SK-N-SH (cell line): ENCODE results near the gene GSC2. TPM values are rescaled to one million over a fixed set of nuclear protein-coding genes. Genes with fewer than 3 reads are reported as not detected.

ENCODE experiments used
- CTCF ChIA-PET: fragments of 300-600, 350-600 bp; formaldehyde crosslinking; extraction: SDS; loops from one replicate; lab custom pipeline; 2021; lab: Yijun Ruan, JAX
- POLR2A ChIA-PET: fragments of 350-600 bp; sonication (Branson Sonifier 250); formaldehyde crosslinking; extraction: SDS; loops from one replicate; lab custom pipeline; 2020; ENCODE audit warnings: antibody characterized with exemption, inconsistent platforms; lab: Yijun Ruan, JAX
- DNase-seq: peaks from one replicate; pipeline ENCODE4 v3.0.0; 2012
- H2AFZ ChIP-seq: fragments of 200-600 bp; sonication (generic); 2 replicates; pipeline ENCODE4 v1.8.1; 2016; ENCODE audit warnings: antibody characterized with exemption, mild to moderate bottlenecking, low read depth
- H3F3A ChIP-seq: fragments of 200-600 bp; sonication (generic); replicated peaks from 2 replicates; pipeline ENCODE3; 2016; ENCODE audit warnings: antibody characterized with exemption, mild to moderate bottlenecking; ENCODE audit not compliant: insufficient read depth
- H3K27ac ChIP-seq, 2 experiments: fragments of 200-500 bp in 1 of 2; fragments of 200-600 bp in 1 of 2; sonication (Bioruptor generic) in 1 of 2; sonication (generic), shearing (Covaris generic) in 1 of 2; 2 replicates each; pipeline versions ENCODE4 v1.5.1 to v1.6.1; 2014 to 2016; ENCODE audit warnings: low read depth in 2 of 2, inconsistent platforms in 1 of 2, low read length in 1 of 2, mild to moderate bottlenecking in 1 of 2, mixed read lengths in 1 of 2
- H3K27me3 ChIP-seq: fragments of 200-600 bp; sonication (generic), shearing (Covaris generic); 2 replicates; pipeline ENCODE4 v1.6.1; 2016; ENCODE audit warnings: mixed run types; ENCODE audit not compliant: insufficient read depth
- H3K36me3 ChIP-seq, 2 experiments: fragments of 200-500 bp in 1 of 2; fragments of 200-600 bp in 1 of 2; sonication (Bioruptor generic) in 1 of 2; sonication (generic) in 1 of 2; replicated peaks in 1 of 2; 2 replicates each; pipeline versions ENCODE3 to v1.5.1; 2014 to 2016; ENCODE audit warnings: low read length in 1 of 2, mild to moderate bottlenecking in 1 of 2; ENCODE audit not compliant: insufficient read depth in 2 of 2, control insufficient read depth in 1 of 2
- H3K4me1 ChIP-seq, 2 experiments: fragments of 200-500 bp in 1 of 2; fragments of 200-600 bp in 1 of 2; sonication (Bioruptor generic) in 1 of 2; sonication (generic), shearing (Covaris generic) in 1 of 2; 2 replicates each; pipeline versions ENCODE4 v1.5.1 to v1.6.1; 2014 to 2016; ENCODE audit warnings: low read depth in 1 of 2, low read length in 1 of 2, mixed run types in 1 of 2; ENCODE audit not compliant: insufficient read depth in 2 of 2, control insufficient read depth in 1 of 2
- H3K4me2 ChIP-seq: fragments of 200-600 bp; sonication (generic), shearing (Covaris generic); 2 replicates; pipeline ENCODE4 v1.6.1; 2017; ENCODE audit warnings: mixed run types
- H3K4me3 ChIP-seq, 2 experiments: fragments of 200-500 bp in 1 of 2; fragments of 200-600 bp in 1 of 2; sonication (Bioruptor generic) in 1 of 2; sonication (generic), shearing (Covaris generic) in 1 of 2; 2 replicates each; pipeline versions ENCODE4 v1.5.1 to v1.8.1; 2014 to 2016; ENCODE audit warnings: low read depth in 2 of 2, inconsistent platforms in 1 of 2, low read length in 1 of 2, mild to moderate bottlenecking in 1 of 2, mixed read lengths in 1 of 2, moderate library complexity in 1 of 2
- H3K79me2 ChIP-seq: fragments of 200-600 bp; sonication (generic); 2 replicates; pipeline ENCODE4 v1.8.1; 2017; ENCODE audit warnings: mild to moderate bottlenecking; ENCODE audit not compliant: insufficient read depth
- H3K9ac ChIP-seq: fragments of 200-600 bp; sonication (generic); 2 replicates; pipeline ENCODE4 v1.6.1; 2017; ENCODE audit warnings: mixed run types
- H3K9me2 ChIP-seq: fragments of 200-600 bp; sonication (generic); 2 replicates; pipeline ENCODE4 v1.6.1; 2017; ENCODE audit warnings: mixed run types
- H3K9me3 ChIP-seq: fragments of 200-600 bp; sonication (generic); 2 replicates; pipeline ENCODE4 v1.6.1; 2017; ENCODE audit warnings: mixed run types, mild to moderate bottlenecking, moderate library complexity
- H4K20me1 ChIP-seq: fragments of 200-600 bp; sonication (generic); 2 replicates; pipeline ENCODE4 v1.6.1; 2017; ENCODE audit warnings: mild to moderate bottlenecking, mixed run types; ENCODE audit not compliant: insufficient read depth
- EP300 ChIP-seq, 2 experiments: IDR thresholded peaks; 2 replicates each; pipeline versions ENCODE4 v1.4.0 to v1.6.1; 2012; ENCODE audit warnings: borderline replicate concordance in 1 of 2, low read depth in 1 of 2, low read length in 1 of 2
- EZH2phosphoT487 ChIP-seq: fragments of 200-600 bp; sonication (generic); IDR thresholded peaks from 2 replicates; pipeline ENCODE4 v1.6.1; 2017; ENCODE audit warnings: low read depth, mixed run types, mild to moderate bottlenecking, antibody characterized with exemption, moderate library complexity, borderline replicate concordance
- FOSL2 ChIP-seq: IDR thresholded peaks from 2 replicates; pipeline ENCODE4 v1.4.0; 2012; ENCODE audit warnings: low read depth, mild to moderate bottlenecking, moderate library complexity, borderline replicate concordance
- FOXJ3 ChIP-seq: sonication (generic); formaldehyde crosslinking; IDR thresholded peaks from 2 replicates; pipeline ENCODE4 v1.5.1; 2020; ENCODE audit warnings: mild to moderate bottlenecking, missing genetic modification reagents
- FOXM1 ChIP-seq: IDR thresholded peaks from 2 replicates; pipeline ENCODE4 v1.4.0; 2012; ENCODE audit warnings: low read depth, mild to moderate bottlenecking
- GATA2 ChIP-seq: sonication (generic); formaldehyde crosslinking; IDR thresholded peaks from 2 replicates; pipeline ENCODE4 v1.5.0; 2020; ENCODE audit warnings: mild to moderate bottlenecking, missing genetic modification reagents
- MAX ChIP-seq: IDR thresholded peaks from 2 replicates; pipeline ENCODE4 v1.4.0; 2012; ENCODE audit warnings: low read depth
- MXI1 ChIP-seq: IDR thresholded peaks from 2 replicates; pipeline ENCODE4 v1.6.1; 2012; ENCODE audit warnings: mild to moderate bottlenecking, low read depth, low read length, improper control_type of control experiment
- PBX3 ChIP-seq: IDR thresholded peaks from 2 replicates; pipeline ENCODE4; 2012
- POLR2AphosphoS5 ChIP-seq: IDR thresholded peaks from 2 replicates; pipeline ENCODE4 v1.6.1; 2012; ENCODE audit warnings: low read depth, low read length
- RAD21 ChIP-seq: IDR thresholded peaks from 2 replicates; pipeline ENCODE4 v1.6.1; 2012; ENCODE audit warnings: mild to moderate bottlenecking, low read length
- RCOR1 ChIP-seq: fragments of 150-350 bp; IDR thresholded peaks from 2 replicates; pipeline ENCODE4 v1.6.1; 2017; ENCODE audit warnings: antibody characterized with exemption, low read length
- RFX5 ChIP-seq: IDR thresholded peaks from 2 replicates; pipeline ENCODE4 v1.6.1; 2012; ENCODE audit warnings: mild to moderate bottlenecking, improper control_type of control experiment, low read length
- SMC3 ChIP-seq: IDR thresholded peaks from 2 replicates; pipeline ENCODE4 v1.6.1; 2012; ENCODE audit warnings: low read depth, low read length, improper control_type of control experiment
- TEAD4 ChIP-seq: IDR thresholded peaks from 2 replicates; pipeline ENCODE4 v1.4.0; 2012; ENCODE audit warnings: mild to moderate bottlenecking, borderline replicate concordance; ENCODE audit not compliant: insufficient read depth
- USF1 ChIP-seq: IDR thresholded peaks from 2 replicates; pipeline ENCODE4 v1.4.0; 2012; ENCODE audit warnings: low read depth, borderline replicate concordance
- USF2 ChIP-seq: fragments of 150-350 bp; IDR thresholded peaks from 2 replicates; pipeline ENCODE4 v1.6.1; 2017; ENCODE audit warnings: antibody characterized with exemption, low read length, low read depth, borderline replicate concordance
- WGBS: methylation state at CpG from one replicate; pipeline ENCODE4 v1.1.6; 2017; ENCODE audit warnings: low lambda C conversion rate; 5-methylcytosine and 5-hydroxymethylcytosine counted together
- polyA plus RNA-seq, 3 experiments: library from polyadenylated mRNA; depleted of rRNA; stranded (reverse); fragments of >200 nt; gene quantifications; 2 replicates each; pipeline ENCODE4 v1.2.3, GENCODE V29; 2012

The GSC2 gene
- polyA plus RNA-seq, 1 of the 3 experiments (the other 2 are of a cell fraction), result not detected

DNA sequence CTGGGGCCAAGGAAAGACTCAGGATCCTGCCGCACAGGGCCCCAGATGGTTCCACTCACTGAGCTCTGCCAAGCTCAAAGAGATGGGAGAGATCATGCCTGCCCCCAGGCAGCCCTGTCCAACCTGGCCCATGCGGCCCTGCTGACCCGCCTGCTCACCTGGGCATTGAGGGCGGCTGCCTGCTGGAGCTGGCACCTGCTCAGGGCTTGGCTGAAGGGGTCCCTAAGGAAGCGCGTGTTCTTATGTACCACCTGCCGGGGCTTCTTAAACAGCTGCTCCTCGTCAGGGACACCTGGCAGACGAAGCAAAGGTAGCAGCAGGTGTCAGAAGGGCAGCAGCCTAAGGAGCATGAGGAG lies 11.1 kb downstream of the GSC2 start:
- Histone ChIP-seq H3K9me2 (no peaks in the 10 kb centered on the region), H4K20me1 (no peaks in the 10 kb centered on the region), H3K4me3 (no peak overlapping the region), H3K4me2 (no peak overlapping the region), H3K79me2 (peaks cover 22% of the 10 kb centered on the region), H3K27me3 (no peaks in the 10 kb centered on the region), H3F3A (no peaks in the 10 kb centered on the region), H3K9ac (no peak overlapping the region), H3K36me3 (peaks cover 18 to 70% of the 10 kb centered on the region in 2 experiments), H3K27ac (no peak overlapping the region), H3K9me3 (no peaks in the 10 kb centered on the region), H2AFZ (no peak overlapping the region), H3K4me1 (peaks cover 4 to 8% of the 10 kb centered on the region in 2 experiments; a peak in 3 of 4 replicates)
- DNase-seq, result no peak
- WGBS, result 95% methylated on average over 7 of the region's 9 CpGs
- no peak for TF ChIP-seq FOXJ3 (CRISPR knock-in tag)
- TF ChIP-seq POLR2AphosphoS5, result no peak
- no peak for TF ChIP-seq RFX5
- no peak for TF ChIP-seq EZH2phosphoT487
- no peak for TF ChIP-seq SMC3
- no peak for TF ChIP-seq FOSL2
- TF ChIP-seq MAX, result no peak
- no peak for TF ChIP-seq FOXM1
- TF ChIP-seq PBX3, result no peak
- no peak for TF ChIP-seq USF1
- no peak for TF ChIP-seq GATA2
- no peak for TF ChIP-seq TEAD4
- TF ChIP-seq MXI1, result no peak
- no peak for TF ChIP-seq RAD21
- no peak for TF ChIP-seq EP300 (IDR thresholded peaks at IDR 0.05; ENCODE audit: borderline replicate concordance in 1 of 2, low read depth in 1 of 2, low read length in 1 of 2)
- TF ChIP-seq USF2, result no peak
- no peak for TF ChIP-seq RCOR1
- ChIA-PET CTCF (no interaction called here), POLR2A (no interaction called here)
